Liver (tissue), 9 donors: ENCODE measurements around the gene KCNJ18. TPM values are rescaled to one million over a fixed set of nuclear protein-coding genes. Genes with fewer than 3 reads are reported as not detected.
"Not testable (repeated sequence)": the region's sequence is repeated elsewhere in the genome, so short reads cannot be mapped to it uniquely, and the experiment has no call there.

Experiments
- DNase-seq: peaks from one replicate; pipeline ENCODE4 v3.0.0-alpha.2; 2017; ENCODE audit warnings: low spot score
- H3K27ac ChIP-seq, 2 donors: one replicate each; pipeline ENCODE4 v1.7.0; 2013; ENCODE audit warnings: inconsistent platforms in 2 of 2, low read length in 2 of 2, control low read depth in 1 of 2, low read depth in 1 of 2, mild to moderate bottlenecking in 1 of 2
- H3K27me3 ChIP-seq, 4 donors: one replicate each; pipeline versions ENCODE4 v1.6.1 to v1.7.0; 2013; ENCODE audit warnings: low read length in 3 of 4, inconsistent platforms in 1 of 4, mild to moderate bottlenecking in 1 of 4, moderate library complexity in 1 of 4; ENCODE audit not compliant: control insufficient read depth in 4 of 4, insufficient read depth in 4 of 4
- H3K36me3 ChIP-seq, 4 donors: one replicate each; pipeline versions ENCODE4 v1.6.1 to v1.7.0; 2013; ENCODE audit warnings: low read length in 3 of 4, mild to moderate bottlenecking in 3 of 4, low read depth in 1 of 4, moderate library complexity in 1 of 4; ENCODE audit not compliant: control insufficient read depth in 4 of 4, insufficient read depth in 3 of 4
- H3K4me1 ChIP-seq, 4 donors: one replicate each; pipeline versions ENCODE4 v1.6.1 to v1.7.0; 2013; ENCODE audit warnings: low read length in 3 of 4, mild to moderate bottlenecking in 3 of 4, moderate library complexity in 1 of 4; ENCODE audit not compliant: control insufficient read depth in 4 of 4, insufficient read depth in 4 of 4
- H3K4me3 ChIP-seq, 3 donors: one replicate each; pipeline versions ENCODE4 v1.6.1 to v1.7.0; 2013; ENCODE audit warnings: low read length in 3 of 3, control low read depth in 1 of 3, low read depth in 1 of 3, mild to moderate bottlenecking in 1 of 3
- H3K9ac ChIP-seq, 2 donors: one replicate each; pipeline ENCODE4 v1.7.0; 2013; ENCODE audit warnings: low read length in 2 of 2, mild to moderate bottlenecking in 2 of 2, moderate library complexity in 2 of 2, control low read depth in 1 of 2, low read depth in 1 of 2
- H3K9me3 ChIP-seq, 4 donors: one replicate each; pipeline versions ENCODE4 v1.6.1 to v1.7.0; 2013; ENCODE audit warnings: low read length in 3 of 4; ENCODE audit not compliant: control insufficient read depth in 4 of 4
- WGBS: extraction: QIAGEN DNeasy Blood & Tissue Kit; methylation state at CpG from one replicate; pipeline ENCODE4 v1.1.7; 2013; 5-methylcytosine and 5-hydroxymethylcytosine counted together
- polyA plus RNA-seq, 2 donors: library from polyadenylated mRNA; stranded (reverse) in 1 of 2; unstranded in 1 of 2; fragments of 200-250 nt in 1 of 2; fragments of >200 nt in 1 of 2; fragmentation: Nextera tagmentation in 1 of 2; extraction: Ambion mirVana in 1 of 2; gene quantifications; one replicate each; pipeline versions ENCODE4 v1.2.1 to v1.2.3, GENCODE V29; 2013 to 2015
- total RNA-seq, 2 donors: library from RNA; depleted of rRNA; stranded (reverse); fragments of >200 nt; gene quantifications; one replicate each; pipeline ENCODE4 v1.2.3, GENCODE V29; 2014
- donor health status: healthy.
- donor health status: healthy.
- donor health status: healthy.
- donor health status: healthy.
- donor health status: healthy.

Gene KCNJ18
- total and polyA plus RNA-seq, 4 donors, result not detected

- not testable (repeated sequence) for H3K36me3 ChIP-seq, H3K9ac ChIP-seq, H3K4me3 ChIP-seq, H3K4me1 ChIP-seq, H3K27me3 ChIP-seq, H3K27ac ChIP-seq, DNase-seq, H3K9me3 ChIP-seq
- WGBS, result 74% methylated on average over 15 of the region's 15 CpGs
Measured at GRCh38 chr17:21749696-21750531, 57.6 kb downstream of the KCNJ18 start.

- not testable (repeated sequence) for H3K27ac ChIP-seq, H3K4me1 ChIP-seq, DNase-seq, H3K4me3 ChIP-seq, H3K36me3 ChIP-seq, H3K9ac ChIP-seq, H3K27me3 ChIP-seq, H3K9me3 ChIP-seq
- WGBS, result 38% methylated on average over 2 of the region's 2 CpGs
Measured at GRCh38 chr17:21751111-21751510, 58.8 kb downstream of the KCNJ18 start.
